Fibroblast of villous mesenchyme (primary cell): ENCODE results near the gene BCL2L1. TPM values are rescaled to one million over a fixed set of nuclear protein-coding genes. Genes with fewer than 3 reads are reported as not detected.
A peak's percentile ranks its signal among the peaks of the same experiment; 100 is the strongest.
"Not testable (repeated sequence)": the region's sequence is repeated elsewhere in the genome, so short reads cannot be mapped to it uniquely, and the experiment has no call there.

Experiments used
- DNase-seq: peaks from one replicate; pipeline ENCODE4 v3.0.0-alpha.2; 2010; ENCODE audit warnings: low read depth
- H3K4me3 ChIP-seq: 2 replicates; pipeline ENCODE4 v1.5.1; 2011; ENCODE audit warnings: low read depth, mild to moderate bottlenecking, low read length
- CTCF ChIP-seq: IDR thresholded peaks from 2 replicates; pipeline ENCODE4 v1.5.1; 2012; ENCODE audit warnings: low read depth, mild to moderate bottlenecking, low read length; ENCODE audit not compliant: insufficient read depth
- total RNA-seq: library from RNA; depleted of rRNA; stranded (reverse); fragments of >200 nt; gene quantifications from 2 replicates; pipeline ENCODE4 v1.2.3, GENCODE V29; 2012

BCL2L1 gene
- total RNA-seq, 1 donor, result 113 TPM

GRCh38 chr20:31630187-31630790 lies 92.4 kb downstream of the BCL2L1 start:
- no peak overlapping the region for H3K4me3 ChIP-seq
- peak; percentile 21 for DNase-seq
- no peak for TF ChIP-seq CTCF

GRCh38 chr20:31628057-31628456 lies 94.6 kb downstream of the BCL2L1 start:
- H3K4me3 ChIP-seq, DNase-seq: not testable (repeated sequence)

GRCh38 chr20:31626534-31626933 lies 96.1 kb downstream of the BCL2L1 start:
- not testable (repeated sequence) for H3K4me3 ChIP-seq, DNase-seq

GRCh38 chr20:31623123-31623505 lies 99.6 kb downstream of the BCL2L1 start:
- H3K4me3 ChIP-seq, DNase-seq: not testable (repeated sequence)

GRCh38 chr20:31620246-31620645 lies 102.4 kb downstream of the BCL2L1 start:
- no peak for TF ChIP-seq CTCF
- DNase-seq, result no peak
- H3K4me3 ChIP-seq, result no peak overlapping the region

GRCh38 chr20:31617432-31618104 lies 105.1 kb downstream of the BCL2L1 start:
- DNase-seq, result no peak
- no peak for TF ChIP-seq CTCF
- H3K4me3 ChIP-seq, result no peak overlapping the region

GRCh38 chr20:31615416-31615815 lies 107.3 kb downstream of the BCL2L1 start:
- no peak overlapping the region for H3K4me3 ChIP-seq
- no peak for TF ChIP-seq CTCF
- no peak for DNase-seq

Other genes starting within 250 kb of the BCL2L1 start
- not detected in 2 replicates for gene DEFB124, start 247.7 kb downstream of the BCL2L1 start, total RNA-seq
- gene REM1, start 247.6 kb downstream of the BCL2L1 start, total RNA-seq, result not detected in 2 replicates
- 70.5 and 91.1 TPM in 2 replicates for gene HM13, start 208.4 kb downstream of the BCL2L1 start, total RNA-seq
- gene ID1, start 117.6 kb downstream of the BCL2L1 start, total RNA-seq, result 18.0 and 27.2 TPM in 2 replicates
- gene COX4I2, start 85.0 kb downstream of the BCL2L1 start, total RNA-seq, result not detected in 2 replicates
- gene TPX2, start 16.4 kb upstream of the BCL2L1 start, total RNA-seq, result 35.4 and 62.2 TPM in 2 replicates
- under 0.01 and 0.32 TPM in 2 replicates for gene MYLK2, start 96.5 kb upstream of the BCL2L1 start, total RNA-seq
- gene FOXS1, start 122.7 kb upstream of the BCL2L1 start, total RNA-seq, result 1.7 and 2.9 TPM in 2 replicates
- gene DUSP15, start 147.7 kb upstream of the BCL2L1 start, total RNA-seq, result 0.32 TPM in 1 of 2 replicates, not detected in the other
- not detected in 2 replicates for gene TTLL9, start 147.8 kb upstream of the BCL2L1 start, total RNA-seq
- 2.6 and 3.5 TPM in 2 replicates for gene PDRG1, start 229.2 kb upstream of the BCL2L1 start, total RNA-seq
- gene XKR7, start 245.3 kb upstream of the BCL2L1 start, total RNA-seq, result not detected in 2 replicates